Tibial artery (tissue), 4 donors: ENCODE data around the gene PARD6B.

Source experiments
- DNase-seq, 2 donors: peaks; one replicate each; pipeline ENCODE4 v3.0.0-alpha.2; 2019
- H3K27ac ChIP-seq, 2 donors: fragments of 200-600 bp; sonication (generic) in 1 of 2; 1 replicate in 1 of 2; 2 replicates in 1 of 2; pipeline ENCODE4 v1.5.1; 2018 to 2019; ENCODE audit warnings: mild to moderate bottlenecking in 1 of 2
- H3K27me3 ChIP-seq, 2 donors: fragments of 200-600 bp; sonication (generic) in 1 of 2; one replicate each; pipeline versions ENCODE4 v1.5.1 to v1.6.0; 2016 to 2019
- H3K36me3 ChIP-seq, 3 donors: fragments of 200-600 bp; sonication (generic) in 2 of 3; one replicate each; pipeline ENCODE4 v1.5.1; 2016 to 2019; ENCODE audit warnings: mild to moderate bottlenecking in 2 of 3
- H3K4me1 ChIP-seq, 4 donors: fragments of 200-600 bp; sonication (generic) in 2 of 4; 1 replicate in 3 of 4; 2 replicates in 1 of 4; pipeline ENCODE4 v1.5.1; 2016 to 2019
- H3K4me3 ChIP-seq, 2 donors: fragments of 200-600 bp; sonication (generic) in 1 of 2; 1 replicate in 1 of 2; 2 replicates in 1 of 2; pipeline ENCODE4 v1.5.1; 2018 to 2019; ENCODE audit warnings: mild to moderate bottlenecking in 2 of 2
- H3K9me3 ChIP-seq, 3 donors: fragments of 200-600 bp; sonication (generic) in 1 of 3; one replicate each; pipeline ENCODE4 v1.5.1; 2016 to 2019
- CTCF ChIP-seq, 2 experiments: fragments of 200-600 bp in 1 of 2; fragments of 450-650 bp in 1 of 2; IDR thresholded peaks; one replicate each; pipeline ENCODE4 v1.5.1; 2017 to 2019; ENCODE audit warnings: antibody characterized with exemption in 2 of 2, mild to moderate bottlenecking in 1 of 2, moderate library complexity in 1 of 2
- intact Hi-C: fragments of 100-400 bp; cut with DNase I; formaldehyde crosslinking; loops from one replicate; pipeline ENCODE4 v1.15.0; 2023; ENCODE audit warnings: low total_unique reads

PARD6B gene, protein sequence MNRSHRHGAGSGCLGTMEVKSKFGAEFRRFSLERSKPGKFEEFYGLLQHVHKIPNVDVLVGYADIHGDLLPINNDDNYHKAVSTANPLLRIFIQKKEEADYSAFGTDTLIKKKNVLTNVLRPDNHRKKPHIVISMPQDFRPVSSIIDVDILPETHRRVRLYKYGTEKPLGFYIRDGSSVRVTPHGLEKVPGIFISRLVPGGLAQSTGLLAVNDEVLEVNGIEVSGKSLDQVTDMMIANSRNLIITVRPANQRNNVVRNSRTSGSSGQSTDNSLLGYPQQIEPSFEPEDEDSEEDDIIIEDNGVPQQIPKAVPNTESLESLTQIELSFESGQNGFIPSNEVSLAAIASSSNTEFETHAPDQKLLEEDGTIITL

GRCh38 chr20:50731055-50731929 lies at the start of gene PARD6B:
Gene PARD6B, plus strand, starts transcription at chr20:50731580. Its CDS starts 207 bp downstream, at chr20:50731787.
- intact Hi-C loops: loop anchor here (10.0 kb wide), 1 partner anchor 246 kb away; no protein-coding TSS in a partner anchor
- DNase-seq: peak; percentile 94 to 98
- Histone ChIP-seq H3K36me3 (no peaks in the 10 kb centered on the region), H3K27ac (peak within 1 kb of the TSS; percentile 86 to 89), H3K9me3 (no peaks in the 10 kb centered on the region), H3K4me1 (peaks cover 4 to 29% (median 22%) of the 10 kb centered on the region in 4 donors), H3K4me3 (peak within 1 kb of the TSS; percentile 83 to 94), H3K27me3 (no peaks in the 10 kb centered on the region)
- TF ChIP-seq CTCF (IDR thresholded peaks at IDR 0.05): no peak

DNA sequence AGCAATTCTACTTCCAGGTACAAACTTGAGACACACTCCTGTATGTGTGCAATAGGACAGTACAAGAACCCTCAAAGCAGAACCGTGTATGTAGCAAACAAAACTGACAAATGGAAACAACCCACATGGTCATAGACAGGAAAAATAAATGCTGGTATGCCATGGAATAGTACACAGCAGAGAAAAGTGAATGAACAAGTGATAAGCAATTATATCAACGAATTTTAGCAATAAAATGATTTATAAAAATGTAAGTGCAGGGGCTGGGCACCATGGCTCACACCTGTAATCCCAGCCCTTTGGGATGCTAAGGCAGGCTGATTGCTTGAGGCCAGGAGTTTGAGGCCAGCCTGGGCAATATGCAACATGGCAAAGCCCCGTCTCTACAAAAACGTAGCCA lies 49.3 kb upstream of the PARD6B start:
- no peak for DNase-seq
- no peaks in the 10 kb centered on the region for H3K9me3 ChIP-seq
- H3K4me1 ChIP-seq: no peaks in the 10 kb centered on the region
- no peak overlapping the region for H3K27ac ChIP-seq
- intact Hi-C loops: no loop called here
- peaks cover 0 to 9% of the 10 kb centered on the region in 2 donors for H3K27me3 ChIP-seq
- H3K36me3 ChIP-seq: no peaks in the 10 kb centered on the region
- no peak overlapping the region for H3K4me3 ChIP-seq
- no peak for TF ChIP-seq CTCF (IDR thresholded peaks at IDR 0.05)

GRCh38 chr20:50682947-50683530 lies 48.3 kb upstream of the PARD6B start:
- no peak overlapping the region for H3K27ac ChIP-seq
- H3K4me1 ChIP-seq: no peaks in the 10 kb centered on the region
- no peaks in the 10 kb centered on the region for H3K36me3 ChIP-seq
- intact Hi-C loops: no loop called here
- H3K27me3 ChIP-seq: peaks cover 0 to 6% of the 10 kb centered on the region in 2 donors
- no peak overlapping the region for H3K4me3 ChIP-seq
- no peak for TF ChIP-seq CTCF (IDR thresholded peaks at IDR 0.05)
- no peak for DNase-seq
- no peaks in the 10 kb centered on the region for H3K9me3 ChIP-seq

GRCh38 chr20:50683570-50683969 lies 47.8 kb upstream of the PARD6B start:
- H3K9me3 ChIP-seq: no peaks in the 10 kb centered on the region
- intact Hi-C loops: no loop called here
- TF ChIP-seq CTCF (IDR thresholded peaks at IDR 0.05): no peak
- no peak overlapping the region for H3K4me3 ChIP-seq
- no peaks in the 10 kb centered on the region for H3K4me1 ChIP-seq
- peaks cover 0 to under 1% of the 10 kb centered on the region in 2 donors for H3K27me3 ChIP-seq
- no peaks in the 10 kb centered on the region for H3K36me3 ChIP-seq
- no peak overlapping the region for H3K27ac ChIP-seq
- DNase-seq: no peak

DNA sequence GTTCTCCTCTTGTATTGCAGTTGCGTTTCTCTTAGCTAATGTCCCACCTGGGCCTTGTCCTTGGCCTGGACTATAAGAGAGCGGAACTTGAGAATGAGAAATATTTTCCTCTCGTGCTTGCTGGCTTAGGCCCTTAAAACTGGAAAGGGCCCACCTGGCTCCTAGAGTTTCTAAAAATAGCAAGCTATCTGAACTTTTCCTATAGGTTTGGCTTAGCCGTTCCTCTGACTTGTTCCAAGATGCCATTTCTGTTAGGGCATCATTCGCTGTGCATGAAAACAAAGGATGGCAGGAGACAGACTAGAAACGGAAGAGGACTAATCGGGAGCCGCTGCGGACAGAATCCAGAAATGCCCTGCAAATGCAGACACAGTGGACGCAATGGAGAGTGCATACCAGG lies 44.6 kb upstream of the PARD6B start:
- Histone ChIP-seq H3K4me3 (no peak overlapping the region), H3K27me3 (peaks cover 0 to 27% of the 10 kb centered on the region in 2 donors), H3K4me1 (peaks cover 0 to 15% (median 13%) of the 10 kb centered on the region in 4 donors), H3K9me3 (no peaks in the 10 kb centered on the region), H3K27ac (no peak overlapping the region), H3K36me3 (no peaks in the 10 kb centered on the region)
- no peak for DNase-seq
- TF ChIP-seq CTCF (IDR thresholded peaks at IDR 0.05): no peak
- intact Hi-C loops: no loop called here
